GM10248 (cell line): ENCODE measurements around the gene FAM47E.
A peak's percentile ranks its signal among the peaks of the same experiment; 100 is the strongest.

Experiments
- CTCF ChIA-PET: fragments of 300-600 bp; sonication (Branson Sonifier 250); formaldehyde crosslinking; extraction: SDS; loops from one replicate; lab custom pipeline; 2021; ENCODE audit warnings: antibody characterized with exemption; lab: Yijun Ruan, JAX
- POLR2A ChIA-PET: fragments of 350-650 bp; sonication (Branson Sonifier 250); formaldehyde crosslinking; extraction: SDS; loops from one replicate; lab custom pipeline; 2020; ENCODE audit warnings: antibody characterized with exemption; lab: Yijun Ruan, JAX
- DNase-seq: peaks from one replicate; pipeline ENCODE4 v3.0.0; 2012; ENCODE audit errors: extremely low spot score
- TF ChIP-seq, protein P1 (sequence below): IDR thresholded peaks from 2 replicates; pipeline ENCODE4 v1.5.1; 2012; ENCODE audit warnings: mild to moderate bottlenecking, low read depth; ENCODE audit errors: extremely low read depth, missing control alignments, control extremely low read depth

The FAM47E gene

DNA sequence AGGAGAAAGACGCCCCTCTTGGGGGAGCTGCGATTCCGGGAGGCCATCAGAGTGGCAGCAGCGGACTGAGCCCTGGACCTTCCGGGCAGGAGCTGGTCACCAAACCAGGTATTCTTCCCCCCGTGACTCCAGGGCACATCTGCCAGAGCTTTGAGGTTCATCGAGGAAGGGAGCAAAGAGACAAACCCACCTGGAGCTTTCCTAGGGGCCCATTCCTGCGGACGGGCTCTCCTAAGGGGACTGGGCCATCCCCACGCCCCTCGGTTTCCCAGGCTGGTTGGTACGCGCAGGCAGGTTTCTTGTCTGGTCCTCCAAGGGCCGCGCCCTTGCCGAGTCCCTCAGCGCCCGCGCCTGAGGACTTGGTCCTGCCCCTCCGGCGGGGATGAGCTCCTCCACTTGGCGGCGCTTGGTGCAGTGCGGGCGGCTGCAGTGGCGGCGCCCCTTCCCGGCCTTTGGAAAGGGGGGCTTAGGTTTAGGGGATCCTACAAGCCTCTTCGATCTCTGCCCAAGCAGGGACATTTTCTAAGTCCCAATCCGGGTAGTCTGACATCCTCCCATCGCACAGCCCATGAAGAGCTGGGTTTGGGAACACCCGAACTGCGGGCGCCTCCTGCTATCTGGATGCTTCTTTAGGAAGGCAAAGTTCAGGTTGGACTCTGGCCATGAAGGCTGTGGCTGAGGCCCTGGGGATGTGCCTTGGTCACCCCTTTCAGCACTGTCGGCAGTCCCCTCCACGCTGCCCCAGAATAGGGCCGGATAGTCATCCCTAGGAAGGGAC, 55.5 kb downstream of the FAM47E start:
- TF ChIP-seq, protein P1, sequence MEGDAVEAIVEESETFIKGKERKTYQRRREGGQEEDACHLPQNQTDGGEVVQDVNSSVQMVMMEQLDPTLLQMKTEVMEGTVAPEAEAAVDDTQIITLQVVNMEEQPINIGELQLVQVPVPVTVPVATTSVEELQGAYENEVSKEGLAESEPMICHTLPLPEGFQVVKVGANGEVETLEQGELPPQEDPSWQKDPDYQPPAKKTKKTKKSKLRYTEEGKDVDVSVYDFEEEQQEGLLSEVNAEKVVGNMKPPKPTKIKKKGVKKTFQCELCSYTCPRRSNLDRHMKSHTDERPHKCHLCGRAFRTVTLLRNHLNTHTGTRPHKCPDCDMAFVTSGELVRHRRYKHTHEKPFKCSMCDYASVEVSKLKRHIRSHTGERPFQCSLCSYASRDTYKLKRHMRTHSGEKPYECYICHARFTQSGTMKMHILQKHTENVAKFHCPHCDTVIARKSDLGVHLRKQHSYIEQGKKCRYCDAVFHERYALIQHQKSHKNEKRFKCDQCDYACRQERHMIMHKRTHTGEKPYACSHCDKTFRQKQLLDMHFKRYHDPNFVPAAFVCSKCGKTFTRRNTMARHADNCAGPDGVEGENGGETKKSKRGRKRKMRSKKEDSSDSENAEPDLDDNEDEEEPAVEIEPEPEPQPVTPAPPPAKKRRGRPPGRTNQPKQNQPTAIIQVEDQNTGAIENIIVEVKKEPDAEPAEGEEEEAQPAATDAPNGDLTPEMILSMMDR = peak; percentile 28
- ChIA-PET POLR2A (no interaction called here), CTCF (interaction anchor here (1.2 to 2.3 kb wide), 4 partner anchors 17 to 127 kb away, joined by 4 to 6 read pairs (median 5); no protein-coding TSS in a partner anchor)
- DNase-seq = peak; percentile 32

DNA sequence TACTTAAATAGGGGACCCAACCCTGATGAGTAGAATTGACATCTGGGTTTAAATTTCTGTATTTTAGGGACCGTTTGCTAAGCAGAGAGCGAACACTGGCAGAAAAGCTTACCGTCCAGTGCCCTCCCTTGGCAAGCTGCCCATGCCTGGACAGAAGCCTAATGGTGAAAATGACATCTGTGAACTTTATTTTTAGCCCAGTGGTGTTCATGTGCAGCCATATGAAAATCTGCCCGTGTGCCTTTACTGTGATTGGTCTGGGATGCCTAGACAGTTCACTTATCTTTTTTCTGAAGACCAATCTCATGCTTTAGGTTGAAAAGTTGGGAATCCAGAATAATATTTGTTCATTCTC, 56.1 kb downstream of the FAM47E start:
- DNase-seq = no peak
- TF ChIP-seq, protein P1 = no peak
- ChIA-PET CTCF (interaction anchor here (1.2 to 2.3 kb wide), 4 partner anchors 16 to 128 kb away, joined by 4 to 6 read pairs (median 5); no protein-coding TSS in a partner anchor), POLR2A (interaction anchor here (0.7 kb wide), 1 partner anchor 14 kb away, joined by 6 read pairs; no protein-coding TSS in a partner anchor)

DNA sequence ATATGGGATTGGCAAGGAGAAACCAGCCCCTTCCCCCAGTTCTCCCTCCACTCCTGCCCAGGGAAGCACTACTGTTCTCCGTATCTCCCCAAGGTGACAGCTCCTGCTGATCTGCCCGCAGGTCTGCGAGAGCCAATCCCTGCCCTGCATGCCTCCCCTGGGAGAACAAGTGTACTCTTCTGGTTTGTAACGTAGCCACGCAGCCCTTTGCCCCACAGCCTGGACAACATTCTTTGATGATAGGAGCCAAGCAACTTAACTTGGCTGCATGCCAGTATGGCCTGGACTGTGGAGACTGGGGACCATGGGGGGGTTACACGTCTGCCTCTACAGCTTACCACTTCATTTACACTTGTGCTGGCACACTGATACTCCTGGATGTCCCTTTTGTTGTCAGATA, 57.0 kb downstream of the FAM47E start:
- ChIA-PET CTCF (interaction anchor here (2.3 kb wide), 1 partner anchor 129 kb away, joined by 6 read pairs; no protein-coding TSS in a partner anchor), POLR2A (no interaction called here)
- DNase-seq = no peak
- TF ChIP-seq, protein P1 = no peak

DNA sequence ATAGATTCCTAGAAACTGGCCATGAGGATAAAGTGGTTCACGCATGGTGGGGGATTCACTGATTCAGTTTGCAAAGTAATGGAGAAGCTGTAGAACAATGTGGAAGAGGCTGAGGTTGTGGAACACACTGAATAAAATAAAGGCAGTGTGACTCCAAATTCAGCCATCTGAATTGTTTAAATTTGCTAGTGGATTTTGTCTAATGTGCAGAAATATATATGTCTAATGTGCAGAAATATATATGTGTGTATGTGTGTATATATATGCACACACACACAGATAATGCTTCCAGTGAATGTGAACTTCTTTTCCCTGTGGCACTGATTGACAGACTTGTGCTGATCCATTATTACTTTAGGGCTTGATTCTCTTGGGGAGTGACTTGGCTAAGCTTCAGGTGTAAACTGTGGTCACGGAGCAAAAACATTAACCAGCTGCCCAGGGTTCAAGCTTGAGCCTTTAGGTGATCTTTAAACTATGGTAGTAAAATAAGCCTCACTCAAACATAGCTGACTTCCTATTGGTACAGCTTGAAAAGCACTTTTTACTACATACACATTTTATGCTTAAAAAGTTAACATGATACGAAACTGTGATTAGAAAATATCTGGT, 58.5 kb downstream of the FAM47E start:
- no peak for DNase-seq
- ChIA-PET CTCF (interaction anchor here (1.1 kb wide), 1 partner anchor 126 kb away, joined by 3 read pairs; no protein-coding TSS in a partner anchor), POLR2A (no interaction called here)
- TF ChIP-seq, protein P1 = no peak

DNA sequence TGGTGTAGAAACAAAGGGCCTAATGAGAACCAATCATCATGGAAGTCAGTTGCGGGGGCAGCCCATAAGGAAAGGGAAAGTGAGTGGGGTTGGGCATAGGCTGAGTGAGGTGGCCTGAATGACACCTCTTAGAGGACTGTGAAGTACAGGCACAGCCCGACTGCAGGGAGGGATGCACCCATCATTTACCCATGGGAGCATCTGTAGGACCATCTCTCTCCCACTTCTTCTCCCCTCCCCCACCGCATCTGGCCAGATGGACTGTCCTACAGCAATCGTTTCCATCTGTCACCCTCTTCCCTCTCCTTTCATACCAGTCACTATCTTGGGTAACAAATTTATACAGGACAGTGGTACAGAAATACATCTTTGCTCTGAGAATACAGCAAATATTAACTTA, 59.2 kb downstream of the FAM47E start:
- POLR2A ChIA-PET = no interaction called here
- TF ChIP-seq, protein P1 = no peak
- no peak for DNase-seq
- CTCF ChIA-PET = no interaction called here

DNA sequence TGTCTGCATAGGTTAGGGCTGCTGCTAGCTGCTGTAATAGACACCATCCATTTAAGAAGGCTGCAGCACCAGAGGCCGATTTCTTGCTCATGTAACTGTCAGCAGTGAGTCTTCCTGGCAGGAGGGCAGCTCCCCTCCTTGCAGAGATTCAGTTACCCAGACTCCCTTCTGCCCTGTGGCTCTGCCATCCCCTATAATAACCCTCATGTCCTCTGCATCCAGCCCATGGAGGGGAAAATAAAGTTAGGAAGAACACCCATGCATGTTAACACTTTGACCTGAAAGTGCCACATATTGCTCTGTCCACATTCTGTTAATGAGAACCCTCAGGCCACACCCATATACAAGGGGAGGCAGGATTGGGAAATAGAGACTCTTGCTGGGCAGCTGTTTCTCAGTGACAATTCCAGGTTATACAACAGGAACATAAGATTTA, 60.4 kb downstream of the FAM47E start:
- ChIA-PET CTCF (interaction anchor here (1.1 kb wide), 1 partner anchor 132 kb away, joined by 3 read pairs; no protein-coding TSS in a partner anchor), POLR2A (no interaction called here)
- no peak for DNase-seq
- TF ChIP-seq, protein P1 = no peak
